ENCODE measurements around the gene ATP13A2. TPM values are rescaled to one million over a fixed set of nuclear protein-coding genes. Genes with fewer than 3 reads are reported as not detected.

ATP13A2 gene
- total RNA-seq, 1 experiment from 2014 or later, result 48.4 TPM

DNA sequence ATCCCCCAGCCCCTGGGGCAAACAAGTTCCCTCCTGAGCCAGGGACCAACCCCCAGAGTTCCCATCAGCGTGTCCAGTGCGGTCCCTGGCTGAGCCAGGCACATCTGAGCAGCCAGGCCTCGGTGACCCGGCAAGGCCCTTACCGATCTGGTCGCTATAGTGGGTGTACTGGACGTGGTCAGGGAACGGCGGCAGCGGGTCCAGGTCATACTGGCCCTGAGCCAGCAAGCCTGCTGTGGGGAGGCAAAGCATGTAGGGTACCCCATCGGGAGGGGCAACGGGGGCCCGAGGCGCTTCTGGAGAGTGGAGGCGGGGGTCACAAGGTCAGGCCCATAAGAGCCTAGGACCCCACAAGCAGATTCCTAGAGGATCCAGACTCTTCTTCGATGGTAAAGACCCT lies 34.8 kb downstream of the ATP13A2 start:
- no peaks in the 10 kb centered on the region for H3F3A ChIP-seq (ENCODE audit: low read length, unreplicated experiment)
- no peaks in the 10 kb centered on the region for H4K20me1 ChIP-seq (ENCODE audit: low read length)
- H3K4me1 ChIP-seq (ENCODE audit: insufficient read depth, low read length), result peaks cover 14% of the 10 kb centered on the region
- intact Hi-C loops (cut with micrococcal nuclease), result no loop called here
- no peak for ATAC-seq
- H3K4me2 ChIP-seq (ENCODE audit: low read length), result no peak overlapping the region
- DNase-seq, result no peak
- H3K9me3 ChIP-seq (ENCODE audit: low read length), result no peaks in the 10 kb centered on the region
- BruUV-seq (replicated peaks), result no TSS peak
- no peaks in the 10 kb centered on the region for H3K27me3 ChIP-seq (ENCODE audit: low read length)
- H3K9ac ChIP-seq (ENCODE audit: low read length), result no peak overlapping the region
- CTCF ChIA-PET, result no interaction called here
- H3K36me3 ChIP-seq (ENCODE audit: low read depth, low read length), result no peaks in the 10 kb centered on the region
- POLR2A ChIA-PET (ENCODE audit: unreplicated experiment), result no interaction called here
- no peaks in the 10 kb centered on the region for H3K79me2 ChIP-seq (ENCODE audit: low read length)
- H3K27ac ChIP-seq (ENCODE audit: low read length), result no peak overlapping the region
- no peak overlapping the region for H2AFZ ChIP-seq (ENCODE audit: low read length)
- H3K4me3 ChIP-seq (ENCODE audit: low read length), result no peak overlapping the region
- TF ChIP-seq EZH2 (IDR thresholded peaks at IDR 0.05; ENCODE audit: low read length, unreplicated experiment), result no peak
- no peak for TF ChIP-seq EZH2phosphoT487 (IDR thresholded peaks at IDR 0.05; ENCODE audit: borderline replicate concordance, low read length)
- TF ChIP-seq, protein P1, sequence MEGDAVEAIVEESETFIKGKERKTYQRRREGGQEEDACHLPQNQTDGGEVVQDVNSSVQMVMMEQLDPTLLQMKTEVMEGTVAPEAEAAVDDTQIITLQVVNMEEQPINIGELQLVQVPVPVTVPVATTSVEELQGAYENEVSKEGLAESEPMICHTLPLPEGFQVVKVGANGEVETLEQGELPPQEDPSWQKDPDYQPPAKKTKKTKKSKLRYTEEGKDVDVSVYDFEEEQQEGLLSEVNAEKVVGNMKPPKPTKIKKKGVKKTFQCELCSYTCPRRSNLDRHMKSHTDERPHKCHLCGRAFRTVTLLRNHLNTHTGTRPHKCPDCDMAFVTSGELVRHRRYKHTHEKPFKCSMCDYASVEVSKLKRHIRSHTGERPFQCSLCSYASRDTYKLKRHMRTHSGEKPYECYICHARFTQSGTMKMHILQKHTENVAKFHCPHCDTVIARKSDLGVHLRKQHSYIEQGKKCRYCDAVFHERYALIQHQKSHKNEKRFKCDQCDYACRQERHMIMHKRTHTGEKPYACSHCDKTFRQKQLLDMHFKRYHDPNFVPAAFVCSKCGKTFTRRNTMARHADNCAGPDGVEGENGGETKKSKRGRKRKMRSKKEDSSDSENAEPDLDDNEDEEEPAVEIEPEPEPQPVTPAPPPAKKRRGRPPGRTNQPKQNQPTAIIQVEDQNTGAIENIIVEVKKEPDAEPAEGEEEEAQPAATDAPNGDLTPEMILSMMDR (conservative IDR thresholded peaks at IDR 0.05; ENCODE audit: low read depth, low read length), result no peak
- H3K9me2 ChIP-seq (replicated peaks; ENCODE audit: low read length), result no peaks in the 10 kb centered on the region

DNA sequence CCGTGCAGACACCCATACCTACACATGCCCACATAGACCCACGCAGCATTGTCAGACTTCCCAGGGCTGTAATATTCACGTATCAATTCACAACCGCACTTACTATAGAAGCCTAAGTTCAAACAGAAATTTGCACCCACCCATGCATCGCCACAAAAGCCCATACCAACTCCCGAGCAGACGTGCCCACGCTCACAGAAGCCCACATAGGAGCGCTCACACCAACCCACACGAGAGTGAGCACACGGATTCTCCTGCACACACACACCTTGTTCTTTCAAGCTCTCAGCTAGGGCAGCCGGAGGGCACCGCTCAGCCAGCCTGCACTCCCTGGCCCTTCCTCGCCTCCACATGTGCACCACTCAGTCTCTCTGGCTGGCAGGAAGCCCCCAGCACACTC lies 35.9 kb downstream of the ATP13A2 start:
- H3K9me3 ChIP-seq (ENCODE audit: low read length), result no peaks in the 10 kb centered on the region
- no peak overlapping the region for H3K9ac ChIP-seq (ENCODE audit: low read length)
- TF ChIP-seq, protein P1 (conservative IDR thresholded peaks at IDR 0.05; ENCODE audit: low read depth, low read length), result no peak
- TF ChIP-seq EZH2phosphoT487 (IDR thresholded peaks at IDR 0.05; ENCODE audit: borderline replicate concordance, low read length) (no peak), EZH2 (IDR thresholded peaks at IDR 0.05; ENCODE audit: low read length, unreplicated experiment) (no peak)
- ATAC-seq, result no peak; the same call in 1 of the 2 replicates
- no TSS peak for BruUV-seq (replicated peaks)
- H3K4me1 ChIP-seq (ENCODE audit: insufficient read depth, low read length), result peaks cover 3% of the 10 kb centered on the region
- no peaks in the 10 kb centered on the region for H3K79me2 ChIP-seq (ENCODE audit: low read length)
- no peaks in the 10 kb centered on the region for H3F3A ChIP-seq (ENCODE audit: low read length, unreplicated experiment)
- no peak overlapping the region for H3K4me2 ChIP-seq (ENCODE audit: low read length)
- no peaks in the 10 kb centered on the region for H3K9me2 ChIP-seq (replicated peaks; ENCODE audit: low read length)
- intact Hi-C loops (cut with micrococcal nuclease), result no loop called here
- no peaks in the 10 kb centered on the region for H3K36me3 ChIP-seq (ENCODE audit: low read depth, low read length)
- H4K20me1 ChIP-seq (ENCODE audit: low read length), result no peaks in the 10 kb centered on the region
- H3K27me3 ChIP-seq (ENCODE audit: low read length), result no peaks in the 10 kb centered on the region
- no peak overlapping the region for H3K27ac ChIP-seq (ENCODE audit: low read length)
- ChIA-PET POLR2A (ENCODE audit: unreplicated experiment) (interaction anchor here (0.6 kb wide), 1 partner anchor 366 kb away, joined by 5 read pairs; no protein-coding TSS in a partner anchor), CTCF (no interaction called here)
- no peak overlapping the region for H2AFZ ChIP-seq (ENCODE audit: low read length)
- no peak overlapping the region for H3K4me3 ChIP-seq (ENCODE audit: low read length)
- DNase-seq, result no peak

DNA sequence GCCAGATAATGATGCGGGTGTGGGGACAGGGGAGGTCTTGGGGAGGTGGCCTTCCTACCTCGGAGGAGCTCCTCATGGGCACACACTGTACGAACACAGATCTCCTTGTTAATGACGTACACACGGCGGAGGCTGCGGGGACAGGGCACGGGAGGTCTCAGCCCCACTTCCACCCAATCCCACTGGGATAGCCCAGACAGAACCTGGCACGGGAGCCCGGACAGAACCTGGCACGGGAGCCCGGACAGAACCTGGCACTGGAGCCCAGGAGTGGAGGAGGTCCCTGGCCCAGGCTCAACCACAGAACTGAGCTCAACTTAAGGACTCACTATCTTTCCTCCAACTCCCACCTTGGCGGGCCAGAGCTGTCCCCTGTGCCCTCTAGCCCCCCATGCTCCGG lies 36.5 kb downstream of the ATP13A2 start:
- ATAC-seq (no peak), DNase-seq (no peak)
- Histone ChIP-seq H4K20me1 (ENCODE audit: low read length) (no peaks in the 10 kb centered on the region), H3K4me3 (ENCODE audit: low read length) (no peak overlapping the region), H3K36me3 (ENCODE audit: low read depth, low read length) (no peaks in the 10 kb centered on the region), H3K9me2 (replicated peaks; ENCODE audit: low read length) (no peaks in the 10 kb centered on the region), H3K9me3 (ENCODE audit: low read length) (no peaks in the 10 kb centered on the region), H3K79me2 (ENCODE audit: low read length) (no peaks in the 10 kb centered on the region), H3K9ac (ENCODE audit: low read length) (no peak overlapping the region), H2AFZ (ENCODE audit: low read length) (no peak overlapping the region), H3K4me1 (ENCODE audit: insufficient read depth, low read length) (no peaks in the 10 kb centered on the region), H3F3A (ENCODE audit: low read length, unreplicated experiment) (no peaks in the 10 kb centered on the region), H3K27me3 (ENCODE audit: low read length) (no peaks in the 10 kb centered on the region), H3K27ac (ENCODE audit: low read length) (no peak overlapping the region), H3K4me2 (ENCODE audit: low read length) (no peak overlapping the region)
- CTCF ChIA-PET, result interaction anchor here (0.5 kb wide), 1 partner anchor 26 kb away, joined by 3 read pairs; no protein-coding TSS in a partner anchor
- BruUV-seq (replicated peaks), result no TSS peak
- no peak for TF ChIP-seq EZH2phosphoT487 (IDR thresholded peaks at IDR 0.05; ENCODE audit: borderline replicate concordance, low read length)
- TF ChIP-seq, protein P1 (conservative IDR thresholded peaks at IDR 0.05; ENCODE audit: low read depth, low read length), result no peak
- TF ChIP-seq EZH2 (IDR thresholded peaks at IDR 0.05; ENCODE audit: low read length, unreplicated experiment), result no peak
- intact Hi-C loops (cut with micrococcal nuclease), result no loop called here
- POLR2A ChIA-PET (ENCODE audit: unreplicated experiment), result interaction anchor here (0.6 kb wide), 1 partner anchor 365 kb away, joined by 5 read pairs; no protein-coding TSS in a partner anchor
